Measurements from ENCODE around the gene ZBTB7B. TPM values are rescaled to one million over a fixed set of nuclear protein-coding genes. Genes with fewer than 3 reads are reported as not detected.
"Not testable (repeated sequence)": the region's sequence is repeated elsewhere in the genome, so short reads cannot be mapped to it uniquely, and the experiment has no call there.

ZBTB7B gene
- total RNA-seq, 4 donors from 2014 or later = 44.6 to 53.4 (median 49.5) TPM

DNA sequence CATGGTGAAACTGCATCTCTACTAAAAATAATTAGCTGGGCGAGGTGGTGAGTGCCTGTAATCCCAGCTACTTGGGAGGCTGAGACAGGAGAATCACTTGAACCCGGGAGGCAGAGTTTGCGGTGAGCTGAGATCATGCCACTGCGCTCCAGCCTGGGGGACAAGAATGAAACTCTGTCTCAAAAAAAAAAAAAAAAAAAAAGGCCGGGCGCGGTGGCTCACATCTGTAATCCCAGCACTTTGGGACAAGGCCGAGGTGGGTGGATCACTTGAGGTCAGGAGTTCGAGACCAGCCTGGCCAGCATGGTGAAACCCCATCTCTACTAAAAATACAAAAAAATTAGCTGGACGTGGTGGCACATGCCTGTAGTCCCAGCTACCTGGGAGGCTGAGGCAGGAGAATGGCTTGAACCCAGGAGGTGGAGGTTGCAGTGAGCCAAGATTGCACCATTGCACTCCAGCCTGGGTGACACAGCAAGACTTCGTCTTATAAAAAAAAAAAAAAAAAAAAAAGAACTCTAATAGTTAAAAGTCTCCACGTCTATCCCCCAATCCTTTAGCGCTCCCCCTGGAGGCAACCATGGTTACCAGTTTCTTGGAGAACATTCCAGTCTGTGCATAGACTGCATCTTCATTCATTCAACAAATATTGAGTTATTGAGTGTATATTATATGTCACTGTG is 7.2 kb upstream of the ZBTB7B start:
- H3K27ac ChIP-seq; H3K27me3 ChIP-seq; DNase-seq (ENCODE audit: low spot score in 2 of 2); H3K4me3 ChIP-seq; H3K9me3 ChIP-seq: not testable (repeated sequence)
- H3K36me3 ChIP-seq = peaks cover 0 to 30% (median 0%) of the 10 kb centered on the region in 3 donors
- WGBS, 2 donors = 54 to 59% methylated on average over 13 of the region's 13 CpGs
- peaks cover 0 to 36% (median 13%) of the 10 kb centered on the region in 4 donors for H3K4me1 ChIP-seq
- TF ChIP-seq, protein P1, sequence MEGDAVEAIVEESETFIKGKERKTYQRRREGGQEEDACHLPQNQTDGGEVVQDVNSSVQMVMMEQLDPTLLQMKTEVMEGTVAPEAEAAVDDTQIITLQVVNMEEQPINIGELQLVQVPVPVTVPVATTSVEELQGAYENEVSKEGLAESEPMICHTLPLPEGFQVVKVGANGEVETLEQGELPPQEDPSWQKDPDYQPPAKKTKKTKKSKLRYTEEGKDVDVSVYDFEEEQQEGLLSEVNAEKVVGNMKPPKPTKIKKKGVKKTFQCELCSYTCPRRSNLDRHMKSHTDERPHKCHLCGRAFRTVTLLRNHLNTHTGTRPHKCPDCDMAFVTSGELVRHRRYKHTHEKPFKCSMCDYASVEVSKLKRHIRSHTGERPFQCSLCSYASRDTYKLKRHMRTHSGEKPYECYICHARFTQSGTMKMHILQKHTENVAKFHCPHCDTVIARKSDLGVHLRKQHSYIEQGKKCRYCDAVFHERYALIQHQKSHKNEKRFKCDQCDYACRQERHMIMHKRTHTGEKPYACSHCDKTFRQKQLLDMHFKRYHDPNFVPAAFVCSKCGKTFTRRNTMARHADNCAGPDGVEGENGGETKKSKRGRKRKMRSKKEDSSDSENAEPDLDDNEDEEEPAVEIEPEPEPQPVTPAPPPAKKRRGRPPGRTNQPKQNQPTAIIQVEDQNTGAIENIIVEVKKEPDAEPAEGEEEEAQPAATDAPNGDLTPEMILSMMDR (IDR thresholded peaks at IDR 0.05) = peak; percentile 11 to 41 (median 31)

DNA sequence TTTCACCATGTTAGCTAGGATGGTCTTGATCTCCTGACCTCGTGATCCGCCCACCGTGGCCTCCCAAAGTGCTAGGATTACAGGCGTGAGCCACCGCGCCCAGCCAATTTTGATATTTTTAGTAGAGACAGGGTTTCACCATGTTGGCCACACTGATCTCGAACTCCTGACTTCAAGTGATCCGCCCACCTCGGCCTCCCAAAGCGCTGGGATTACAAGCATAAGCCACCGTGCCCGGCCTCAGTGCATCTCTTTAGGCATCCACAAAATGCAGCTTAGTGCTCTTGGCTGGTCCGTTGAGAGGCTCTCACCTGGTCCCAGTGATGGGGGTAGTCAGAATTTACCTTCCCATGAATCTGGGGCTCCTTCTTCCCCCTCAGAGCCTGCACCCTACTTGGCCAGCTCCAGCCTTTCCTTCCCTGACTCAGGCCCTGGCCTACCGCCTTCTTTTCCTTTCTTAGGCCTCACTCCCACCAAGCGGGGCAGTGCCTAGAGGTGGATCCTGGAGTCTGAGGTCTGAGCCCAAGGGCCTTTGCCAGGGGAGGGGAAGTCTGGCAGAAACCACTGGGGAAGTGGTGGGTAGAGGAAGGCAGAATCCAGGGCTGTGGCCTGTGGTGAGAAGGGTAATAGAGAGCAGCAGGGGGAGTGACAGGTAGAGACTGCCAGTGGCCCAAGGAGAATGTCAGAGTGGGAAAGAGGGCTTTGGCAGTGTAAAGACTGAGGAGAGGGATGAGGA is 5.5 kb upstream of the ZBTB7B start:
- no peak for DNase-seq (ENCODE audit: low spot score in 2 of 2)
- Histone ChIP-seq H3K27ac (no peak overlapping the region), H3K4me3 (no peak overlapping the region), H3K27me3 (no peaks in the 10 kb centered on the region), H3K9me3 (no peaks in the 10 kb centered on the region), H3K36me3 (peaks cover 0 to 15% (median 0%) of the 10 kb centered on the region in 3 donors), H3K4me1 (peaks cover 0 to 36% (median 13%) of the 10 kb centered on the region in 4 donors)
- WGBS, 2 donors = 78 to 84% methylated on average over 15 of the region's 15 CpGs
- TF ChIP-seq EP300 (IDR thresholded peaks at IDR 0.05) = no peak

DNA sequence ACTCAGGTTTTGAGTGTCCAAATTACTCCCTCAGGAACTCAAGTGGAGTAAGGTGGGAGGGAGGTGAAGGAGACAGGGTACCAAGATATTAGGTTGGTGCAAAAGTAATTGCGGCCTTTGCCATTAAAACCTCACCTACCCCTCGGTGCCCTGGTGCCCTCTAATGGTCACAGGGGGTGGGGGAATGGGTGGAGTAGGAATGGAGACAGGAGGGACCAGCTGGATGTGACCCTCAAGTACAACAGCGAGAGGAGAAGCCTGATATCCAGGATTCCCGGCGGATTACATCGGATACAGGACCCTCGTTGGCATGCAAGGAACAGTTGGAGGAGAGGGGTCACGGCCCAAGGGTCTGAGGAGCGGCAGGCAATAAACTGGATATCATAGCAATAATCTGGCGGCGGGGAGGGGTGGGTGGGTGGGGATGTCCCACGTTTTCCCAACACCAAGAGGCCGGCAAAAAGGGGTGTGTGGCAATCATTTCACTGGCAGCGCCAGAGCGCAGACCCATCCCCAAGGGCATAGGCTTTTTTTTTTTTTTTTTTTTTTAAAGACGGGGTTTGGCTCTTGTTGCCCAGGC is 4.3 kb upstream of the ZBTB7B start:
- Histone ChIP-seq H3K4me3 (no peak overlapping the region), H3K9me3 (no peaks in the 10 kb centered on the region), H3K27me3 (no peaks in the 10 kb centered on the region), H3K36me3 (peaks cover 0 to 3% (median 0%) of the 10 kb centered on the region in 3 donors), H3K27ac (no peak overlapping the region), H3K4me1 (peaks cover 0 to 36% (median 13%) of the 10 kb centered on the region in 4 donors)
- DNase-seq (ENCODE audit: low spot score in 2 of 2) = no peak
- WGBS, 2 donors = 74 to 76% methylated on average over 16 of the region's 16 CpGs
- no peak for TF ChIP-seq POLR2A (IDR thresholded peaks at IDR 0.05)
- TF ChIP-seq, protein P1 (IDR thresholded peaks at IDR 0.05) = no peak
- no peak for TF ChIP-seq EP300 (IDR thresholded peaks at IDR 0.05)

DNA sequence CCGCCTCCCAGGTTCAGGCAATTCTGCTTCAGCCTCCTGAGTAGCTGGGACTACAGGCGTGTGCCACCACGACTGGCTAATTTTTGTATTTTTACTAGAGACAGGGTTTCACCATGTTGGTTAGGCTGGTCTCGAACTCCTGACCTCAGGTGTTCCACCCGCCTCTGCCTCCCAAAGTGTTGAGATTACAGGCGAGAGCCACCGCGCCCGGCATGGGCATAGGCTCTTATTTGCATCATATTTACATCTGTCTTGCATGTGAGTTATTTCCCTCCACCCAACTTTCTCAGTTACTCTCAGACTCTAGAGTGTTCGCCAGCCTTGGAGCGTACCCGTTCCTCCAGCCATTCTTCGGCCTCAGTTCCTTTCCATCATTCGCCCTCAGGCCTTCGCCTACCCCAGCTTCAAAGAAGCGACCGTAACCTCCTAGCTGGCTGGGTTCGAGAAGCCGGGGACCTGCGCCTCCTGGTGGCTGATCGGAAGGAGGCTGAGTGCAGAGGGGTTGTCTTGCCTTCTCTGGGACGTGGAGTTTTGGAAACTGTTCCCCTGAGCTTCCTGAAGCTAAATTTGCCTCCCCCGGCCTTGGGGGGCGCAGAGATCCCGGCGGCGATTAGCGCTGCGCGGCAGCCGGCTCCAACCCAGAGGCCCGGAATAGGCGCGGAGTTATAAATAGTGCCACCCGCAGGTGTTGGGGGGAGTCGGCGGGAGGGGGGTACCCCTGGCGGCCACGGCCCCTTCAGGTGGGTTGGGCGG is 3.6 kb upstream of the ZBTB7B start:
- H3K4me1 ChIP-seq = peaks cover 0 to 38% (median 14%) of the 10 kb centered on the region in 4 donors
- H3K36me3 ChIP-seq = no peaks in the 10 kb centered on the region
- peak in 1 of 2 donors; percentile 38 for TF ChIP-seq EP300 (IDR thresholded peaks at IDR 0.05)
- TF ChIP-seq, protein P1 (IDR thresholded peaks at IDR 0.05) = peak; percentile 66 to 87 (median 87)
- no peak for TF ChIP-seq POLR2A (IDR thresholded peaks at IDR 0.05)
- H3K27me3 ChIP-seq = no peaks in the 10 kb centered on the region
- no peak for DNase-seq (ENCODE audit: low spot score in 2 of 2)
- no peaks in the 10 kb centered on the region for H3K9me3 ChIP-seq
- peak overlapping the region; percentile 88 to 99 (median 98) for H3K27ac ChIP-seq
- H3K4me3 ChIP-seq = peak overlapping the region; percentile 58 to 94 (median 78)
- WGBS, 2 donors = 15% methylated on average over 37 to 38 of the region's 40 CpGs

Data from tibial nerve (tissue), 4 donors.